Midbrain (tissue), 1 donor: ENCODE data around the gene GAS1.

Source experiments
- DNase-seq: peaks from one replicate; lab custom pipeline; 2025; lab: John Stamatoyannopoulos, UW

Gene GAS1, protein sequence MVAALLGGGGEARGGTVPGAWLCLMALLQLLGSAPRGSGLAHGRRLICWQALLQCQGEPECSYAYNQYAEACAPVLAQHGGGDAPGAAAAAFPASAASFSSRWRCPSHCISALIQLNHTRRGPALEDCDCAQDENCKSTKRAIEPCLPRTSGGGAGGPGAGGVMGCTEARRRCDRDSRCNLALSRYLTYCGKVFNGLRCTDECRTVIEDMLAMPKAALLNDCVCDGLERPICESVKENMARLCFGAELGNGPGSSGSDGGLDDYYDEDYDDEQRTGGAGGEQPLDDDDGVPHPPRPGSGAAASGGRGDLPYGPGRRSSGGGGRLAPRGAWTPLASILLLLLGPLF

GRCh38 chr9:86947146-86948073, at the start of gene GAS1:
Gene GAS1 (minus strand): TSS chr9:86947506. CDS start chr9:86946779, 727 bp downstream.
- DNase-seq: peak; percentile 91

GRCh38 chr9:86994231-86994630, 46.9 kb upstream of the GAS1 start:
- no peak for DNase-seq

DNA sequence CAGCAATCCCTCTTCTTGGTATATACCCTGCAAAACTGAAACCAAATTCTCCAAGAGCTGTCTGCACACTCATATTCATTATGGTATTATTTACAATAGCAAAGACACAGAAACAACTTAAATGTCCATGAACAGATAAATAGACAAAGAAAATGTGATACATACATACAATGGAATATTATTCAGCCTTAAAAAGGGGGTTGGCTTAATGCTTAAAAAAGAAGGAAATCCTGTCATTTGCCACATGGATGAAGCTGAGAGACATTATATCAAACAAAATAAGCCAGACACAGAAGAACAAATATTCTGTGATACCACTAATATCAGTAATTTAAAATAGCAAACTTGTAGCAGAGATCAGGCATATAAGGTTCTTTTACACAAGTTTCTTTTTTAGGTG, 46.5 kb upstream of the GAS1 start:
- no peak for DNase-seq

DNA sequence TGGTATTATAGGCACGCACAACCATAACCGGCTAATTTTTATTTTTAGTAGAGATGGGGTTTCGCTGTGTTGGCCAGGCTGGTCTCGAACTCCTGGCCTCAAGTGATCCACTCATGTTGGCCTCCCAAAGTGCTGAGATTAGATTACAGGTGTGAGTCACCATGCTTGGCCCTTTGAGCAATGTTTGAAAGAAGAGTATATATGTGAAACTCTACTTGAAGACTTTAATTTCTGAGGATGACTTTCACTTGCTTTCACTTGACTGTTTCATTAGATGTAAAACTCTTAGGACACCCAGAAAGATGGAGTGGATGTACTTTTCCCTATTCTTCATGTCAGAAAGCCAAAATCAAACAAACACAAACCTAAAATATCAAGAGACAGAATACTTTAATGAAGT, 43.8 kb upstream of the GAS1 start:
- DNase-seq: no peak

DNA sequence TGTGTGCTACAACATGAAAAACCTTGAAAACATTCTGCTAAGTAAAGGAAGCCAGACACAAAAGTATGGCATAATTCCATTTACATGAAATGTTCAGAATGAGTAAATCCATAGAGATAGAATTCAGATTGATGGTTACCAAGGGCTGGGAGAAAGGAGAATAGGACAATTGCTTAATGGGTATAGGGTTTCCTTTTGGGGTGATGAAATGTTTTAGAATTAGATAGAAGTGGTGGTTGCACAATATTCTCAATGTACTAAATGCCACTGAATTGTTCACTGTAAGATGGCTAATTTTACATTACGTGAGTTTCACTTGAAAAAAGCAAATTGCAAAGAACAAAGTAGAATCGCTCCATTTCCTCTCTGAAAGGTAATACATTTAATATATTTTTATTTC, 43.0 kb upstream of the GAS1 start:
- DNase-seq: no peak

GRCh38 chr9:86987900-86988299, 40.6 kb upstream of the GAS1 start:
- DNase-seq: no peak

DNA sequence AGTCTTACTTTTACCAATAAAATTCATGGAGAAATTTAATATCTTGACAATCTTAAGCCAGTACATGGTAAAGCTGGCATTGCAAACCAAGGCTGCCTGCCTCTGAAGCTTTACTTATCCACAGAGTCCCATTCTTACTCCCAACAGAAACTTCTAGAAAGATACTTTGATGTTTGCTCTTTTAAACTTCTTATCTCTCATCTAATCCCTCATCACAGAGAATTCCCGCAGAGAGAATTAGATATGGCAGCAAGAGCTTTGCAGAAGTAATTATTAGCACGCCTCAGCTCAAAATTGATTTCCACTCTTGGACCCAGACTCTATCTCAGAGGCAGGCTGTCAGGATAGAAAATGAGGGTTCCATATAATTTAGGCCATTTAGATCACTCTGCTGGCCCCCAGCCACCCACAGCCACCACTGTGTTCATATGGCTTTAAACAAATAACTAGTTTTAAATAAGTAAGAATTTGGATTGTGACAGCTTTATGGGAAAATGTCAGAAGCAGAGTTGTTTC, 37.9 kb upstream of the GAS1 start:
- DNase-seq: no peak

DNA sequence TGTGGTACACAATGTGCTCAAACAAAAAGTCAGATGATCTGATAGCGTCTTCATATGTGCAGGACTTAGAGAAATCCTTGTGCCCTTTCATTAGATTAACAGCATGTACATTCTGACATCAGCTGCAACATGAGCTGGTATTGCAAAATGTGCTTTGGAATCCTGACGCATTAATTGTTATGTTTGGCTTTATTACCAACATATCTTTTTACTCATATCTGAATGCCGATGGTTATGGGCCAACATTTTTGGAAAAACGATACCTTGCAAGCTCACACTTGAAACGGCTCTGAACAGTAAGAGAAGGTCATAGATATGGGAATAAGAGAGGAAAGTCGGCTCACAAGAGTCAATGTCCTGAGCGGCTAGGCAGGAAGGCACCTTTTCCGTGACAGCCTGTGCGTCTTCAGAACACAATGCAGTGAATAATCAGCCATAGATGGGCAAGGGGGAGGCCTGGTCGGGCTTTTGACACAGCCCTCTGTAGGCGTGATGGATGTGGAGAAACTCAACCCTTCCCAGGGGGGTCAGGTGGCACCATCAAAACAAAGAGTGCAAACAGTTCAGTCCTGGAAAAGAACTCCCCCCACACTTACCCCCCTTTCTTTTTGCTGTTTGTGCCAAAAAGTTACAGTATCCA, 36.4 kb upstream of the GAS1 start:
- no peak for DNase-seq

DNA sequence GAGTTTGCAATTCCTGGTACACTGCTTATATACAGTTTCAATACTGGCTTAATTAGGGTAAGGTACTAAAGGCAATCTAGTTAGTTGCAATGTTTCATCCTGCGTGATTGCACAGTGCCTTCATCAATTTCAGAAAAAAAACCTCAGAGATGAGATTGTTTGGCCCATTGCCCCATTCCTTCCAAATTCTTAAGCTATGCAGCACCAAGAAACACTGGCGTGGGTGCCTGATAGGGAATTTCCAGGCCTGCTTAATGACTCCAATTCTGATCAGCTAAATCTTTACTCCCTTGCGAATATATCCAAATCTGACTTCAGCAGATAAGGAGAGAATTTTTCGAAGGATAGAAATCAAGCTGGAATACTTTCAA, 35.9 kb upstream of the GAS1 start:
- no peak for DNase-seq

DNA sequence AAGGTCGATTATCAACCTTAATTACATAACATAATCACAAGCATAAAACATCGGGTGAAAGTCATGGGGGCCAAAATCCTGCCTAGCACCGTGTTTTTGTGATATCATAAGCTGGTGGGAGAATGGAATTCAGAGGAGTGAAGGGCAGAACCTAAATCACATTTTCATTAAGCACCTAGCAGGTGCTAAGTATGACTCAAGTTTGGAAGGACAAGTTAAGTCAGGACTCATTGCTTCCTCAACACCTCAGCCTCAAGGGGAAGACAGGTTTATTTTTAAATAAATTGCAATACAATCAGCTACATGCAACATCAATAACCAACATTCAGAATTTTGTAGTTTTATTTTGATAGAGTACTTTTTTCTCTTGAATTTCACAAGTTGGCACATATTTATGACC, 33.5 kb upstream of the GAS1 start:
- no peak for DNase-seq

DNA sequence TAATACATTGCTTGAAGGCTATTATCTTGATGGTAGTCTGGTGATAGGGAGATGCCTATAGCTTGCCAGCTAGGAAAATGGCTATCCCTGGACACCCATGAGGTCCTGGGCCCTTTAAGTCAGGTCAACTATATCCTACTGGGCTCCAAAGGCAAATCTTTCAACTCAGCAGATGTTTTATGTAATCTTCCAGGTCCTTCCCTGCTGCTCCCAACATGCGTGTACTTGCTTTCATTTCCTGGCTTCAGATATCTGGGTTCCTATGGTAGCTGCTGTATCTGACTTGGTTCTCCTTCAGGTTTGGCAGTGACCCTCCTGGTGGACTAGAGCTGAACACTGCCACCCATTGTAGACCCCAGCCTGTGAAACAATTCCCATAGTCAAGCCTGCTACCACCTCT, 32.4 kb upstream of the GAS1 start:
- no peak for DNase-seq

DNA sequence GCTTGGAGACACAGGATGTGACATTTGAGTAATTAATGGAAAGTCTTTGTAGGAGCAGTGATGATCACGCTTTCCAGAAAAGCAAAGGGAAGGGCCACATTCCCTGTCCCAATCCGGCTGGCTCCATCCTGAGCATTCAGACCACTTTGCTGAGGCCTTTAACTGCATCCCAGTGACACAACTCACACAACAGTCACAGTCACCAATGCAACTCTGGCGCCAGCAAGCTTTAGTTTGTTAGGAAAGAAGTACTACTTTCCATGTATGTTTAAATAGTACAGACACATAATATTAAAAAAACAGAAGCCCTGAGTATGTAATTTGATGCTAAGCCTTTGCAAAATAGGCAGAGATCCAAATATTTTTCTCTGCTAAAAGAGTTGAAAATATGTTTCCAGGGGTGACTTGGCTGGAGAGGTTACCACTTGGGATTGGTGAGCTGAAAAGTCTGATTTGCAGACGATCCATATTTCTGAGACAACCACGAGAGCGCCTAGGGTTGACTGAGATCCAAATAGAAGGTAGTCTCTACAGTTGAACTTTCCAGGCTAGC, 31.7 kb upstream of the GAS1 start:
- no peak for DNase-seq

GRCh38 chr9:86978413-86978812, 31.1 kb upstream of the GAS1 start:
- no peak for DNase-seq

DNA sequence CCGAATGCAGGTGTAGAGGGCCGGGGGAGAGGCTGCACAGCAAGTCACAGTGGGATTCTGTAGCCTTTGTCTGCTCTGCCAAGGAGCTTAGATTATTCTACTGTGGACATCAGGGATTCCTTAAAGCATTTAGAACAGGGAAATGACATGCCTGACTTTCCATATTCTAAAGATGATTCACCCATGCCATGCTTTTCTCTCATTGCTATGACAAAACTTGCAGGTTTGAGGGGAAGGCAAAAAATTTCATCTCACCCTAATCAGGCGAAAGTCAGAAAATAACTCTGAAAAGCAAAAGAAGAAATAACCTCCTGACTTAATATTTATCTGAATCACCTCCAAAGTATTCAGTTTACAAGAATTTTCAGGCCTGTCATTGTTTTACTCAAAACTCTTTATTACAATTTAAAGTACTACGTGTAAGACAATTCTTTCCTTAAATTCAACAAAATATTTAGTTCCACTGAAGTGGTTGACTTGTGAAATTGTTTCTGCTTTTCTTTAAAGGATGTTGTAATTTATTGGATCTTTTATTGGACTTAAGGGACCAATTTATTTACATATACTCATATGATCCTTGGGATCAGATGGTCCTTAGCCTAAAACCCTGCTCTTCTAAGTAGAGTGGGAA, 30.0 kb upstream of the GAS1 start:
- no peak for DNase-seq

GRCh38 chr9:86975606-86976005, 28.3 kb upstream of the GAS1 start:
- DNase-seq: no peak

DNA sequence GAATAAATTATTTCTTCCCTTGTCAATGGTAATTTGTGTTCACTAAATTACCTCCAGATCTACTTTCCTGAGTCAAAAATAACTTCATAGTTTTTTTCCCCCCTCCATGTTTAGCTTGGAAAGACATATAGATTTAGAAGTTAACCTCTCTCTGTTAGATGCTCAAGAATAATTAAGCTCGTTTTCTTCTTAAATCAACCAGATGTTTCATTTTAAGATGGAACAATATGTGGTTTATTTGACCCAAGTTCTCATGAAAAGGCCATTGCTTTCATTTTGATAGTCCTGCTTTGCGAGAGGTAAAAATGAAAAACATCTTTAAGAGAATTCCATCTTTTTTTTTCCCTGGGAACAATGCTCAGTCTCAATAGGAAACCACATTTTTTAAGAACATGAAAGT, 27.7 kb upstream of the GAS1 start:
- DNase-seq: no peak

DNA sequence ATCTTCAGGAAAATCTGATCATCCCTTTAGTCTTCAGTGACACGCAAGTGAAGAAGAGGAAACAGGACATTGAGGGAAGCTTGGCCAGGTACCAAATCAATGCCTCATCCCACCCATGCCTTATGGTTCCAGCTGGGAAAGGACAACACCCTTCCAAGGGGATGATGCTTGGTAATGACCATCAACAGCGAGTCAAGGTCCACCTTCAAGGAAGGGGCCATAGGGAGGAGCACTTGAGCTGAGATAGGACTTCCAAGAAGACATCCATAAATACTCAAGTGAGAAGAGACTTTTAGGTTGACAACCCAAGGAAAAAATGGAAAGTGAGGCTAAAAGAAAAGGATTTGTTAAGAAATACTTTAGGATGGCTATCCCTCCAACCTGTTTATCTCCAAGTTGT, 27.1 kb upstream of the GAS1 start:
- no peak for DNase-seq

- DNase-seq: no peak
These were observed 24.4 kb upstream of the GAS1 start for GRCh38 chr9:86971742-86972141.

GRCh38 chr9:86968258-86968920, 21.1 kb upstream of the GAS1 start:
- no peak for DNase-seq

DNA sequence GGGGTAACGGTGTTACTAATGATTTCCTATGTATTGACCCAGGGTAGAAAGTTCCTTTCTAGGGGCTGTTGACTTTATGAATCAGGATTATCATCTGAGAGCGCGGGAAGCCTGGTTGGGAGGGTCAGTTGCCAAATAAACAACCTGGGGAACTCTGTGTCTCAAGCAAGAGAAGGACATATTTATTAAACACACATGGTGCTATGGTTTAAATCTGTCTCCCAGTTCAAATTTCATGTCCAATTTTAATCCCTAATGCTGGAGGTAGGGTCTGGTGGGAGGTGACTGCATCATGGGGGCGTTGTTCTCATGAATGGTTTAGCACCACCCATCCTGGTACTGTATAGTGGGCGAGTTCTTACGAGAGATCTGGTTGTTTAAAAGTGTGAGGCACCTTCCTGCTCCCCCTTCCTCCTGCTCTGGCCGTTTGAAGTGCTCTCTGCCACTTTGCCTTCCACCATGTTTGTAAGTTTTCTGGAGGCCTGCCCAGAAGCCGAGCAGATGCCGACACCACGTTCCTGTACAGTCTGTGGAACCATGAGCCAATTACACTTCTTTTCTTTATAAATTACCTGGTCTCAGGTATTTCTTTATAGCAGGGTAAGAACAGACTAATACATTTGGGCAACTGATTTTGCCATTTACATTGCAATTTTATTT, 19.7 kb upstream of the GAS1 start:
- no peak for DNase-seq
